IMR-90 (cell line): ENCODE data around the gene MTMR8.

Source experiments
- BHLHE40 ChIP-seq: fragments of 150-350 bp; IDR thresholded peaks from 2 replicates; pipeline ENCODE4 v1.6.1; 2016; ENCODE audit warnings: mild to moderate bottlenecking, low read depth, low read length
- CTCF ChIP-seq: conservative IDR thresholded peaks from 2 replicates; pipeline ENCODE4 v1.5.1; 2012; ENCODE audit warnings: mild to moderate bottlenecking, low read depth, low read length, improper control_type of control experiment
- MAFK ChIP-seq: IDR thresholded peaks from 2 replicates; pipeline ENCODE4 v1.6.1; 2012; ENCODE audit warnings: low read depth, low read length, improper control_type of control experiment
- MAZ ChIP-seq: IDR thresholded peaks from 2 replicates; pipeline ENCODE4 v1.6.1; 2012; ENCODE audit warnings: low read depth, mild to moderate bottlenecking, low read length, improper control_type of control experiment, moderate library complexity, borderline replicate concordance
- MXI1 ChIP-seq: IDR thresholded peaks from 2 replicates; pipeline ENCODE4 v1.6.1; 2012; ENCODE audit warnings: low read depth, mild to moderate bottlenecking, low read length, moderate library complexity, borderline replicate concordance
- NFE2L2 ChIP-seq: fragments of 150-350 bp; IDR thresholded peaks from 2 replicates; pipeline ENCODE4 v1.6.1; 2016; ENCODE audit warnings: low read depth, mild to moderate bottlenecking, low read length
- POLR2A ChIP-seq: IDR thresholded peaks from 2 replicates; pipeline ENCODE4 v1.6.1; 2012; ENCODE audit warnings: mild to moderate bottlenecking, low read depth, low read length
- RAD21 ChIP-seq: IDR thresholded peaks from 2 replicates; pipeline ENCODE4 v1.6.1; 2012; ENCODE audit warnings: low read length, improper control_type of control experiment
- SMC3 ChIP-seq: fragments of 150-350 bp; IDR thresholded peaks from 2 replicates; pipeline ENCODE4 v1.6.1; 2016; ENCODE audit warnings: low read depth, mild to moderate bottlenecking, antibody characterized with exemption, low read length, moderate library complexity

- TF ChIP-seq RAD21 (no peak), SMC3 (no peak), CTCF (no peak), BHLHE40 (no peak), MAFK (no peak), MAZ (no peak), NFE2L2 (no peak), POLR2A (no peak), MXI1 (no peak)
Measured at GRCh38 chrX:64352081-64352480, 43.2 kb downstream of the MTMR8 start.
